CD4-positive, alpha-beta T cell treated with Interleukin-15 for 1 hour (primary cell): Measurements from ENCODE around the gene PODXL2.

Experiments used
- DNase-seq: peaks from one replicate; pipeline ENCODE4 v3.0.0-alpha.2; 2020

Gene PODXL2

DNA sequence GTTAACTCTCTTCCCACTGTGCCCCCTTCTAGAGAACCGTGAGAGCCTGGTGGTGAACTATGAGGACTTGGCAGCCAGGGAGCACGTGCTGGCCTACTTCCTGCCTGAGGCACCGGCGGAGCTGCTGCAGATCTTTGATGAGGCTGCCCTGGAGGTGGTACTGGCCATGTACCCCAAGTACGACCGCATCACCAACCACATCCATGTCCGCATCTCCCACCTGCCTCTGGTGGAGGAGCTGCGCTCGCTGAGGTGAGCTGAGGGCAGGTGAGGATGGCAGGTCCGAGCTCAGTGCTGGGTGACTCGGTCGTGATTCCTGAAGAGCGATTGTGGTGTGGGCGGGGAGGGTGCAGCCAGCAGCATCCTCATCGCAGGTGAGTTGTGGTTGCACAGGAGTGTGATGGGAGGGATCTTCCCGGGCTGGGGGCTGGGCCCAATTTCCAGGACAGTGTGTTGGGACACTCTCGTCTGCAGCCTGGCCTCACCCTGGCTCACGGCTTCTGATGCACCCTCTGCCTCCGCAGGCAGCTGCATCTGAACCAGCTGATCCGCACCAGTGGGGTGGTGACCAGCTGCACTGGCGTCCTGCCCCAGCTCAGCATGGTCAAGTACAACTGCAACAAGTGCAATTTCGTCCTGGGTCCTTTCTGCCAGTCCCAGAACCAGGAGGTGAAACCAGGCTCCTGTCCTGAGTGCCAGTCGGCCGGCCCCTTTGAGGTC, 22.7 kb upstream of the PODXL2 start:
- DNase-seq: no peak

DNA sequence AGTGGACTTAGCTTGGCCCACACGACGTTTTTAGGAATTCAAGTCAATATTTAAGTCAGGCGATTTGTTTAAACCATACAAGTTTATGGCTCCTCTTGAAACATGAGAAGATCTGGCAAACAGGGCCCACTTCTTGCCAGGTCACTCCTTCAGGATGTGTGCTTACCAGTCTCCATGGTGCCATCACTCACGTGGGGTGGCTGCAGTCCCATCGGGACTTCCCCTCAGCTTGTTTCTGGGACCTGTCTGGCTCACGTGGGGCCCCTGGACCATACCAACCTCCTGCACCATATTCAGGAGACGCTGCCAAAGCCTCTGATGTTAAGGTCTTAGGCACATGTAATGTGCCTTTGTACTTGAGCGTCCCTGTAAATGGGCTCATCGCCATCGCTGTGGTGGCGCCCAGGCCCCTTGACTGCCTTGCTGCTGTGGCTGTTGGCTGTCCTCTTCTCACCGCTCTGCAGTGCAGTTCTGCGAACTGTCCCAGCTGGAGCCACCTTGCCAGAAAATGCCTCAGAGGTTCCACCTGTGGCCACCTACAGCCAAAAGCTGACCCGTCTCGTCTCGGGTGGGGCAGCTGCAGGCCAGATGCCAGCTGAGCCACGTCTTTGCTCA, 21.9 kb upstream of the PODXL2 start:
- no peak for DNase-seq

DNA sequence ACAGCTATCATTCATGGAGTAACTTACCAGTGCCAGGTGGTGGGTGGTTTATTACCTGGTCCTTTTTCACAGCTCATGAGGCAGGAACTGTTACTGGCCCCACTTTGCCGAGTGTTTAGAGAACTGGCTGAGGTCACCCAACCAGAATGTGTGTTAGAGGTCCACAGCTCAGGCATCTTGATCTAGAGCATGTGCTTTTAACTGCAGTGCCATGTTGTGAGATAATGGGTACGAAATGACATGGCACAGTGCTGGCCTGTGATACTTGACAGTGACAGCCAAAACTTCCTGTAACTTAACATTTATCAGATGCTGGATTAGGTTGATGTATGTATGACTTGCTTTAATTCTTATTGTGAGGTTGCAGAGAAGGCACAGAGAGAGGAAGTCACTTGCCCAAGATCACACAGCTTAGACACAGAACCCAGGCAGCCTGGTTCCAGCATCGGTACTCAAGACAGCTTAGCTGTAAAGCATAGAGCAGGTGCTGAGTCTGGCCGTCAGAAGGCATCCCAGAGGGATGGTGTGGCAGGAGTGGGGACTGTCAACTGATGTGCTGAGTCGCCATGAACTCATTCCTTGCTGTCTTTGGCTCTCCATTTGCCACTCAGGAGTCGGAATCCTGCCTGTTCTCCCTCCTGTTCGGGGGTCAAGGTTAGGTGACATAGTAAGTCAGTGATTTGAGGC, 21.2 kb upstream of the PODXL2 start:
- no peak for DNase-seq

DNA sequence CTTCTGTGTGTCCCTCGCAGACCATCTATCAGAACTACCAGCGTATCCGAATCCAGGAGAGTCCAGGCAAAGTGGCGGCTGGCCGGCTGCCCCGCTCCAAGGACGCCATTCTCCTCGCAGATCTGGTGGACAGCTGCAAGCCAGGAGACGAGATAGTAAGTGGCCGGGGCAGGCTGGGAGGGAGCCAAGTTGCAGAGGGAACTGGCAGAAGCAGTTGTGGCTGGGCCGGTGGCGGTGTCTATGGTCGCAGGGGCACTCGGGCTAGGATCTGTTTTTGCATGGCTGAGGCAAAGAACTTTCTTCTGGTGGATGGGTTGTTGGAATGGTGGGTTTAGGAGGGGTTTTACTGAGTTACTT, 20.6 kb upstream of the PODXL2 start:
- no peak for DNase-seq

DNA sequence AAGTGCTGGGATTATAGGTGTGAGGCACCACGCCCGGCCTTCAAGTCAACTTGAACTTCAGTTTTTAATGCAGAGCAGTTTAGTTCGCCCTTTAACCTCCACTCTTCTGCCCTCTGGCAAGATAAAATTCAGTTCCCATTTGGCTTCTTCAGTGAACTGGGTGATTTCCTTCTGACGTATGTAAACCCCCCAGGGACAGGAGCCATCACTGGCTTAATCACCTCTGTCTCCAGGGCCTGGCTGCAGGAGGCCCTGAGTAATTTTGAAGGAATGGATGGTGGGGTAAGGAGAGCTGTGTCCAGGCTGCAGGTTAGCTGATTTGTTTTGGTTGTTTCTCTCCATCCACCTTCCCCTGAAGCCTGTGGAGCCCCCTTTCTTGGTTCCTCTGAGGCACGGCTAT, 18.9 kb upstream of the PODXL2 start:
- no peak for DNase-seq

DNA sequence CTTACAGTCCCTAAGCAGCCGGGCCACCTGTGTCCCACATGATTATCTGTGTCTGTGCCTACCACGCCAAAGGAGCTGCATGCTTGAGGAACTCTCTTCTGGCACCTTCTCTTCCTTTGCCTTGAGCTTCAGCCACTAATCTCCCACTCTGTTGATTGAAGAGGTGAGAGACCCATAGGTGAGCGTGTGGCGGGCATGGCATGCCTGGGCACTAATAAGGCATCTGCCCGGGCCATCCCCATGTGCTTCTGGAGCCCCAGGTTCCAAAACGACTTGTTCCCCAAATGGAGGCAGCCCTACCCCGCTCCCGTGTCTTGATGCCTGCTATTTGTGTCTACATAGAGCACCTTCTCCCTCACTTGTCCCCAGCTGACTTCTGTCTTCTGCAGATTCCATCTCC, 17.7 kb upstream of the PODXL2 start:
- DNase-seq: no peak

DNA sequence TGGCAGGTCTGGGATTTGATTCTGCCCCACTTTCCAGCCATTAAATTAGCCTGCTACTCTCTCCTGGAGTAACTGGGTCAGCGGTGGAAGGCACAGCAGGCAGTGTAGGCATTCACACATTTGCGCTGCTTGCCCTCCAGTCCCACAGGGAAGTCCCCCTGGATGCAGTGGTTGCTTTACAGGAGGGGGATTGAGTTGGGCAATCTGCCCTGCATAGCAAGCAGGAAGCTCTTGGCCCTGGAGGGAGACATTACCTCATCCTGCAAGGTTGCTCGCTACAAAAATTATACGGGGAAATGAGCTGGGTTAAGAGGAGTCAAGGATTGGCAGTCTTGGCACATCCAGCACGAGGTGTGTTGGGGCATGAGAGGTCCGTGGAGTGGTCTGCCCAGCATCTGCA, 16.0 kb upstream of the PODXL2 start:
- no peak for DNase-seq

DNA sequence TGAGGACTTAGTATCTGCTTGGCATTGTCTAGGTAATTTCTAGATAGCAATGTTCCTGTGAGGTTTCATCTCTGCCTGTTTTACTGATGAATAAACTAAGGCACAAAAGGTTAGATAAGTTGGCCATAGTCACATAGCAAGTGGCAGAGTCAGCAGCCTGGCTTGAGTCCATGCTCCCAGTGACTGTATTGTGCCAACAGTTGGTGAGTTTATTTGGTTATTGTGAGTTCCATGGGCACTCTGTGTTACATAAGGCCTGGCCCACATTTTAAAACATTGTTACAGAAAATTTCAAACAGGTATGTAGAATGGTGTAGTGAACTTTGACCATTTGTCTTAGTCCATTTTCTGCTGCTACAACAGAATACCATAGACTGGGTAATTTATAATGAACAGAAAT, 15.6 kb upstream of the PODXL2 start:
- no peak for DNase-seq

DNA sequence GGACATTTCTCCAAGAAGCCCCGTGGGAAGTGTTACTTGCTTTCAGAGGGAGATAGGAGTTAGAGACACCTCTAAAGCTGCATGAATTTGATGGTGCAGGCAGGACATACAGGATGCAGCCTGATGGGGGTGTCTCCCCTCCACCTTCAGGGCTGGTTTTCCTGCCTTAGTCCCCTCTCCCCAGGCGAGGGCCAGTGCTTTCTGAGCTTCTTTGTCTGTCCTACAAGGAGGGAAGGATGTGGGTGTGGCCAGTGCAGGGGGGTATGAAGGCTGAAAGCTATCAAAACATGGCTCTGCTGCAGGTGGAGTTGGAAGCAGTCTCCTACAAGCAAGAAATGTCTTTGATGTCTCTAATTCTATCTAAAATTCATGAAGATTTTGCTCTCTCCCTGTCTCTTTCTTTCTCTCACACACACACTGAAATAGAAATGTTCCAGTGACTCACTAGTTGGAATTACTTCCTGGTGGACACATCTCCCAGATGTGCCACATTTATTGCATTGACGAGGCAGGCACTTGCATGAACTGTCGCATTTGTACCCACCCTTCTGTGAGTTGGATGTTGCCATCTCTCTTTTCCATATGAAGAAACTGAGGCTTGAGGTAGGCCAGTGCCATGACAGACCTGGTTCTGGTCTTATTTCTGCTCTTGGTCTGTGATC, 13.9 kb upstream of the PODXL2 start:
- DNase-seq: no peak

DNA sequence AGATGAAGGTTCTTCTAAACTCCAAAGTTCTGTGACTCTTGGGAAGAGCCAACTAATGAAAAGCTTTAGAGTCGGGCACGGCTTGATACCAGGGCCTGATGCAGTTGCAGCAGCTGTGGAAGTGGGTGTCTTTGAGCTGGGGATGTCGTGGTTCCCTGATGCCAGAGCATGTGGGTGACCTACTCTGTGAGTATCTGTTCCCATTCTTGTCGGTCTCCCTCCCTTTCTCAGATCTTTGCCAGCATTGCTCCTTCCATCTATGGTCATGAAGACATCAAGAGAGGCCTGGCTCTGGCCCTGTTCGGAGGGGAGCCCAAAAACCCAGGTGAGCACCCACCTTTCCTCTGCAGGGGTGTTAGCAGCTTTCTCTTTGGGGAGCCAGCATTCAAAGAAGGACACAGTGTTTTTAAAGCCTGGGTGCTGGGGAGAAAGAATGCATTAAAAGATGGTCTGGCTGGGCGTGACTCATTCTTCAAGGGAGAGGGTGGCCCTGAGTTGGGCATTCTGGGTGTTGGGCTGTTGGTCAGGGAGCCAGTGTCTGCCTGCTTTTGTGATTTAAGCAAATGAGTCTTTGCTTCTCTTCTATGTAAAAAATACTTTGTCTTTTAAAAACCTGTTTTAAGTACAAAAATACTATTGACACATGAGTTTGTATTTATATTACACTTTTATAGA, 13.2 kb upstream of the PODXL2 start:
- DNase-seq: no peak

DNA sequence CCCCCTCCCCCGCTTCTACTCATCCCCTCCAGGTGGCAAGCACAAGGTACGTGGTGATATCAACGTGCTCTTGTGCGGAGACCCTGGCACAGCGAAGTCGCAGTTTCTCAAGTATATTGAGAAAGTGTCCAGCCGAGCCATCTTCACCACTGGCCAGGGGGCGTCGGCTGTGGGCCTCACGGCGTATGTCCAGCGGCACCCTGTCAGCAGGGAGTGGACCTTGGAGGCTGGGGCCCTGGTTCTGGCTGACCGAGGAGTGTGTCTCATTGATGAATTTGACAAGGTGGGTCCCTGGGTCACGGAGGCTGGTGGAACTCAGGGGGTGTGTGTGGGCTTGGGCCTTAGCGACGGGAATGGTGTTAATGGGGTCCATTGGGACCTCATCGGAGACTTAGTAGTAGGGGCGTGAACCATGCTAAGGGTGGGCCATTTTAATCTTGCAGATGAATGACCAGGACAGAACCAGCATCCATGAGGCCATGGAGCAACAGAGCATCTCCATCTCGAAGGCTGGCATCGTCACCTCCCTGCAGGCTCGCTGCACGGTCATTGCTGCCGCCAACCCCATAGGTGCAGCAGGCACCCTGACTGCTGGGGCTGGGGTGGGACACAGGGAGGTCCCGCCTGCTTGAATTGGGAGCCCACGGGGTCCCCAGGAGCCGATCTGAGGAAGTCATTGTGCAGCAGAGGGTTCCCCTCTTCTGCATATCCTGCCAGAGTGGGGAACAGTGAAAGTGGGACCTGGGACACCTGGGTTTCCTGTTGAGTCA, 12.0 kb upstream of the PODXL2 start:
- DNase-seq: no peak

DNA sequence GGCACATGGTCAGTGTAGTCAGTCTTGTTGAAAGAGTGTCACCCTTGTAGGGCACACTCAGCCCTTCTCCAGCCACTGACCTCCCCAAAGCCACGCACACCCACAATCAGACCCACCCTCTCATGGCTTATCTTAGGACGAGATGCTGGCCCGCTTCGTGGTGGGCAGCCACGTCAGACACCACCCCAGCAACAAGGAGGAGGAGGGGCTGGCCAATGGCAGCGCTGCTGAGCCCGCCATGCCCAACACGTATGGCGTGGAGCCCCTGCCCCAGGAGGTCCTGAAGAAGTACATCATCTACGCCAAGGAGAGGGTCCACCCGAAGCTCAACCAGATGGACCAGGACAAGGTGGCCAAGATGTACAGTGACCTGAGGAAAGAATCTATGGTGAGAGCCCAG, 10.1 kb upstream of the PODXL2 start:
- no peak for DNase-seq

DNA sequence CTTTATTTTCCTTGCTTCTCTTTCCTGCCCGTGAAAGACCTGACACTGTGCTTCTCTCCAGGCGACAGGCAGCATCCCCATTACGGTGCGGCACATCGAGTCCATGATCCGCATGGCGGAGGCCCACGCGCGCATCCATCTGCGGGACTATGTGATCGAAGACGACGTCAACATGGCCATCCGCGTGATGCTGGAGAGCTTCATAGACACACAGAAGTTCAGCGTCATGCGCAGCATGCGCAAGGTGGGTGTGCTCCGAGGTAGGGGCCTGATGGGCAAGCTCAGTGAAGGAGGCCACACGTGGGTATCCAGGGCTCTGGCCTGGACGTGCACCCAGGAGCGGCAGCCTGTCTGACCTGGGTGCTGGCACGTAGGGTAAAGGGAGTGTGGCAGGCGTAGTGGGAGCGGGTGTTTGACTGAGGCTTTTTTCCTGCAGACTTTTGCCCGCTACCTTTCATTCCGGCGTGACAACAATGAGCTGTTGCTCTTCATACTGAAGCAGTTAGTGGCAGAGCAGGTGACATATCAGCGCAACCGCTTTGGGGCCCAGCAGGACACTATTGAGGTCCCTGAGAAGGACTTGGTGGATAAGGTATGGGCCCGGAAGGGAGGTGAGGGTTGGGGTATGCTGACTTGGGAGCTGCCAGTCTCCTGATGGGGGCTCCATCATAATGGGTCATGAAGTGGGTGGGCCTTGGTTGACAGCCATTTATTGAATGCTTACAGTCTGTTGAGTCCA, 8.2 kb upstream of the PODXL2 start:
- DNase-seq: no peak

DNA sequence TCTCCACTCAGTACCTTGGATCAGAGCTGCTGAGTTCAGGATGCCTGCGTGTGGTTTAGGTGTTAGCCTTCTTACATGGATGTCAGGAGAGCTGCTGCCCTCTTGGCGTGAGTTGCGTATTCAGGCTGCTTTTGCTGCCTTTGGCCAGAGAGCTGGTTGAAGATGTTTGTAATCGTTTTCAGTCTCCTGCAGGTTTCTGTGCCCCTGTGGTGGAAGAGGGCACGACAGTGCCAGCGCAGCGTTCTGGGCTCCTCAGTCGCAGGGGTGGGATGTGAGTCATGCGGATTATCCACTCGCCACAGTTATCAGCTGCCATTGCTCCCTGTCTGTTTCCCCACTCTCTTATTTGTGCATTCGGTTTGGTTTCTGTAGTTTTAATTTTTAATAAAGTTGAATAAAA, 7.0 kb upstream of the PODXL2 start:
- DNase-seq: no peak

DNA sequence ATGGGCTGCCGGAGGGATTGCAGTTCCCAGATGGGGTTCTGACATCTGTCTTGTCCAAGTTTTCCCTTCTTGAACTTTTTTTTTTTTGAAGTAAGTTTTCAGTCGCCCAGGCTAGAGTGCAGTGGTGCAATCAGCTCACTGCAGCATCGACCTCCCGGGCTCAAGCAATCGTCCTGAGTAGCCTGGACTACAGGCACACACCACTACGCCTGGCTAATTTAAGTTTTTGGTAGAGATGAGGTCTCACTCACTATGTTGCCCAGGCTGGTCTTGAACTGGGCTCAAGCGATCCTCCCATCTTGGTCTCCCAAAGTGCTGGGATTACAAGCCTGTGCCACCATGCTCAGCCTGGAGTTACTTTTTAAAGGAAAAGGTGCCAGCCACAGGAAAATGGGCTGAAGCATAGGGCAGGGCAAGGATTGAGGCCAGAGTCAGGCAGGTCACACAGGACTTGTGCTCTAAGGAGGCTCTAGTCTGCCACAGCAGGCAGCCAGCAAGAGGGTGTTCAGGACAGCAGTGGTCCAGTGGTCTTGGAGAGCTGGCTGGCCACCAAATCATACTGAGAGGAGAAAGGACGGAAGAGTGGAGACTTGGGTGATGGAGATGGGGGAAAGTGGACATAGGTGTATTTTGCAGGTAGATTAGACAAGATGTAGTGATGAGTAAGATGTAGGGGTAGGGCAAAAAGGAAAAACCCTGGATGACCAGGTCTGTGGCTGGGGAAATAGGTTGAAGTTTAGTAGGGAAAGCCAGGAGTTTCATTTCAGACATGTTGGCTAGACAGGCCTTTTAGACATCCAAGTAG, 6.0 kb upstream of the PODXL2 start:
- DNase-seq: no peak

DNA sequence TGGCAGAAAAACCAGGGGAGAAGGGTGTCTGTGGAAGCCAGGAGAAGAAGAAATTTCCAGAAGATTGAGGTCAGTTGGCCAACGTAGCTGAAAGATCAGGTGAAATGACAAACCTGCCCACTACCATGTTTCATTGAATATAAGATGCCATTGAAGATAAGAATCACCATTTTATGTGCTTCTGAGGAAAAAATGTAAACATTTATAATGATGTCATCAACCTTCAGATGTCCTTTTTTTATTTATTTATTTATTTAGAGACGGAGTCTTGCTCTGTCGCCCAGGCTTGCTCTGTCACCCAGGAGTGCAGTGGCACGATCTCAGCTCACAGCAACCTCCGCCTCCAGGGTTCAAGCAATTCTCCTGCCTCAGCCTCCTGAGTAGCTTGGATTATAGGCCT, 4.9 kb upstream of the PODXL2 start:
- DNase-seq: no peak

DNA sequence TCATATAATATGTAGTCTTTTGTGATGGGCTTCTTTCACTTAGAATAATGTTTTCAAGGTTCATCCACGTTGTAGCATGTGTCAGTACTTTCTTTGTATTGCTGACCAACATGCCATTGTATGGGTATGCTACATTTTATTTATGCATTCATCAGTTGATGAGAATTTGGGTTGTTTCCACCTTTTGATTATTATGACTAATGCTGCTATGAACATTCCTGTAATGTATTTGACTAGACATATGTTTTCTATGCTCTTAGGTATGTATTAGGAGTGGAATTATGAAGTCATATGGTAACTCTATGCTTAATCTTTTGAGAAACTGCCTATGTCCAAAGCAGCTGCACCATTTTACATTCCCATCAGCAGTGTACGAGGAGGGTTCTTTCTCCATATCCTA, 3.2 kb upstream of the PODXL2 start:
- DNase-seq: no peak

DNA sequence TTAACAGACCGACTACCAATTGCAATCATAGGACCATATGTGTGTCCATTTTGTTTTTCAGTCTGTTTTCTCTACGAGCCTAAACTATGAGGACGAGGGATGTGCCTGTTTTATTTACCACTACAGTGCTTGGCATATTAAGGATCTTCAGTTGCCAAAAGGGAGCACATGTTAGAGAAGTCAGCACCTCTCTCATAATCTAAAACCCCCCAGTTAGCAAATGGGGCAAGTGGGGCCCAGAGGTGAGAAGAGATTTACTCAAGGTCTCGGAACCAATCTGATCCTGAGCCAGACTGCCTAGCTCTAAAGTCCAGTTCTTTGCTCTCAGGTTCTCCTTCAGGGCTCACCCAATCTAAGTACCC, 578 bp upstream of the PODXL2 start:
- no peak for DNase-seq

DNA sequence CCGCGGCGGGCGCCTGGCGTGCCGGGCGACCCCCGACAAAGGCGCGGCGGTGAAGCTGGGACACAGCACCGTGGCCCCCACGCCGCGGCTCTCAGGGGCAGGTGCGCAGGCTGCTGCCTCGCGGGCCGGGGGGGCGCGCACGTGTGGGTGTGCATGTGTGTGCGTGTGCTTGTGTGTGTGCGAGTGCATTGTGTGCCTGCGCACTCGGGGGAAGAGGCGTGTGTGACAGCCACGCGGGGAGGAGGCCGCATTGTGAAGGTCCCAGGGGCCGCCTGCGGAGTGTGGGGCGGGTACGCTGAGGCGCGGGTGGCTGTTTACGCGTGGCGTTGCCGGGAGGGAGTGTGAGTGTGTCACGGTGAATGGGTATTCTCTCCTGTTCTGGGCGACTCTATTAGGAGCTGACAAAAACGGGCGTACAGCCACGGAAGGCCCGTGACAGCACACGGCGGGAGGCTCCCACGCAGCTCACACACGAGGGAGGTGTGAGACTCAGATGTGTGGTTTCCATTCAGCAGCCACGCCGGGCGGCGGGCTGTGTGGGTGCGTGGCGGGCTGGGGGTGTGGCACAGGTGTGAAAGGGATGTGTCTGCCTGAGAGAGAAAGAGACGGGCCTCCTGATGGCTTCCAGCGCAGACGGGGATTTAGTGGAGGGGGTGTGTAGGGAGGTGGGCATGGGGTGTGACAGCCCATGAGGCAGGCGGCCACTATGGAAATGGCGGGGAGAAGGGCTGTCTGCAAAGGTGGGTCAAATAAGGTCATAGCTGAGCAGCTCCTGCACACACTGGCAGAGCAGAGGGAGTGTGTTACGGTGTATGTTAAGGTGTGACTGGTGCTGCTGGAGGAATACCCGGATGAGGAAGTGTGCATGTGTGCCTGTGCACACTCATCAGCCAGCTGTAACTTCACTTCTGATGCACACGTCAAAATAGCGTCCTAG, 750 bp downstream of the PODXL2 start:
- peak; percentile 44 for DNase-seq
